ENCODE measurements around the gene STX18.
"Not testable (repeated sequence)": the region's sequence is repeated elsewhere in the genome, so short reads cannot be mapped to it uniquely, and the experiment has no call there.

STX18 gene

GRCh38 chr4:4436244-4436823 lies 105.5 kb downstream of the STX18 start:
- DNase-seq = no peak

DNA sequence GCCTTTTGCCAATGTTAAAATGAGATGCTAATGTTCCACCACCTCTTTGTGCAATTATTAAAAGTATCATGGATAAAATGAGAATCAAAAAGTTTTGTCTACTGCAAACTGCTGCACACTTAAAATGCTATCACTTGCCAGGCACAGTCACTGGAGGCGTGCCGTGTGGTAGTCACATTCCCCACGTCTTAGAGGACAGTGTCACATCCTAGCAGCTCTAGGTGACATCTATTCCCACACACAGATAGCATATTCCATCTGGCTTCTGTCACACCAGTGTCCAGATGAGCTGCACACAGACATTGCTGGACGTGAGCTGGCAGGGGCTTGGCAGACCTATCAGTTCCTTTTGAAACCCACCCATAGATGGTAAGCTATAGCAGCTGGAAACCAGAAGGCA lies 107.9 kb downstream of the STX18 start:
- DNase-seq = no peak

- DNase-seq = no peak
Measured at GRCh38 chr4:4432341-4433125, 109.3 kb downstream of the STX18 start.

GRCh38 chr4:4430492-4431195 lies 111.2 kb downstream of the STX18 start:
- DNase-seq = peak; percentile 93

GRCh38 chr4:4428966-4429875 lies 112.6 kb downstream of the STX18 start:
- DNase-seq = no peak

GRCh38 chr4:4427886-4428285 lies 114.0 kb downstream of the STX18 start:
- no peak for DNase-seq

DNA sequence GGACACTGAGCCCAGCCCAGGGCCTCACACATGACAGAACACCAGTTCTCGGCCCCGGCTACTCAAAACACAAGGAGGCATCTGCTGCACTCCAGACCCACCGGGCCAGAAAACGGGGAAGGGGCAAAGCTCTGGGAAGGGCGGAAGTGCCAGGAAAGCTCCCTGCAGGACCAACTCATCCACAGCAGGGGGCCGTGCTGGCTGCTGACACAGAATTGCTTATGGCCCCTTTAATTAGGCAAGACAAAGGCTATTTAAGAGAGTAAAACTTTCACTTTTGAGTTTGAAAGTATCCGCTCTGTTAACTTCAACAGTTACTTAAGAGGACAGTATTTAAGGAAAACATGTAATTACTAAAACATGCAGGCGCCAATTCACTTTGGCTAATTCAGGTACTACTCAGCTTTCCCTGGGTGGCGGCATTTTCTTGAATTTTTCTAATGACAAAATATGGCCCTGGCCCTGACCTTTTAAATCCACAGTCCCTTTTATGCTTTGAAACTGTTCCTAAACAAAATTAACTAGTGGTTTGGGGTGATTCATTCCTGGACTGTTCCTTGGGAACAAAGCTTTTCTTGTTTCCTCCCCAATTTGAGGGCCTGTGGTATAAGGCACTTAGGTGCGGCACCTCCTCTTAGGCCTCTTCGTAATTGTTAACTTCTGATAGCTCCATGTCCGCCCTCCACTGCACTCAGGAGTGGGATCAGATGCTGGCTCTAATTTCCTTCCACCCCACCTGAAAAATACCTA lies 114.6 kb downstream of the STX18 start:
- peak; percentile 32 for DNase-seq

- DNase-seq = no peak
Measured at GRCh38 chr4:4426511-4427120, 115.2 kb downstream of the STX18 start.

DNA sequence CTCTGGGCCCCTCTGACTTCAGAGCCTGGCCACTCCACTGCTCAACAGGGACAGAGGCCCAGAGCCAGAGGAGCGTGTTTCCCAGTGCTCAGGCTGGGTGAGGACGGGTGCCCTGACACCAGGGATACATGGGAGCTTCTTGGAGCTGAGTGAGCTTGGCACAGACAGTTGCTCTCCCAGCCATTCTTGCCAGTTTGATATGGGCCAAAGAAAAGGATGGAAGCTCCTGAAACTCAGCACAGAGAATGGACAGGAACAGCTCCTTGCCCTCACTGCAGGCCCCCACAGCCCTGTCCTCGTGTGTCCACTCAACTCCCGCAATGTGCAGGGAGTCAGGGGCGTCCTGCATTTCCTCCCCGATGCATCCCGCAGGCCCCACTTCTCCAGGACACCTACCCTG lies 116.2 kb downstream of the STX18 start:
- DNase-seq = no peak

GRCh38 chr4:4425119-4425690 lies 116.6 kb downstream of the STX18 start:
- no peak for DNase-seq

DNA sequence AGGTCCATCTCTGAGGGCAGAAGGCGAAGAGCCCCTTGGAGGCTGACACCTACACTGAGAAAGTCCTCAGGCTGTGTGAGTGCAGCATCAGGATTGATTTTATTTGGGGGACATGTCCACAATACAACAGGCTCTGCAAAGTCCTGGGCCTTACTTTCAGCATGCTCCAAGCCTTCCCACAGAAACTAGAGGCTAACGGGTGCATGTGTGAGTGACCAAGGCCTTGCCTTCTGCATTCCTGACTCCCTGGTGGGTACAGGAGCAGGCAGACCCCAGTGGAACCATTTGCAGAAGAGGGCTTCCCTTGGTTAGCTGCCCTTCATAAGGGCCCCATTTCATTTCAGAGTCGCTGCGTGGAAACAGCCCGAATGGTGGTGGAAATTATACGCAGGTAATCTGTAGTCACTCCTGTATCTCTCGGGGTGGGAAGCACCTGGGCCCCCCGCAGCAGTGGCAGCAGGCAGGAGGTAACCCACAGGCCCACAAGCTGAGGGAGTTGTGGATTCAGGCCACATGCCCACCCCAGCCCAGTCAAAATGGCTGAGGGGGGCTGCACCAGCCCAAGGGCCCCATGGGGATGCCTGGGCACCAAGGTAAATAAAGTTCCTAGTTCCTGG lies 117.2 kb downstream of the STX18 start:
- no peak for DNase-seq

DNA sequence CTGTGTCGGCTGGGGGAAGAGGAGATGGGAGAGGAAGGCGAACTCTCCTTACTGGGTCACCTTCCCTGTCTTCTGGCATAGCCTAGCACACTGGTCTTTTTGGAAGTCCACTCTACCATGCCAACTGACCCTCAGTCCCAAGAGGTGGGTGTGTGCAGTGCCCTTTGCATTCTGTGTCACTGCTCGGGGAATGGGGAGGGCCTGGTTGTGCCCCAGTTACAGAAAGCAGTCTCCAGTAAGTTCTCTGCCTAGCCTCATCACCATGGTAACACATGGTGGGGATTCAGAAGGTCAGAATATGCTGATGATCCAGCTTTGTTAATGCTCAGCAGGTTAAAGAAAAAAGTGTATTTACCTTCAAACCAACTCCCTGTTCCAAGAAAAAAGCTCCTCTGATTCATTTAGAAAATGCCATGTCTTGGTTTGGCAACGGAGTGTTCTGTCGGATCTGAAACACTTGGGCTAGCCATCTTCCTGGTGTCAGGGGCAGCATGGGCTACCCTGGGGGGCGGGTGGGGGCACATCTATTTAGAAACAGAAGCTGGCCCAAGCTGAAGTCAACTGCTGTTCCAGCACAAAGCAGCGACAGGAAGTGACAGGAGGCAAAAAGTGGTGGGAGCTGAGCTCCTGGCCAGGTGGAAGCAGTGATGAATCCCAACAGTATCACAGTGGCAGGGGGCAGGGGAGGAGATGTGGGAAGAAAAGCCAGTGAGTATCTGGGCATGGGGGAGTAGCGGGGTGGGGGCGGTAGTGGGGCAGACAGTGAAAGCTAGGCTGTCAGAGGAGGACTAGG lies 117.9 kb downstream of the STX18 start:
- DNase-seq = no peak

- DNase-seq = no peak
Measured at GRCh38 chr4:4422856-4423499, 118.9 kb downstream of the STX18 start.

GRCh38 chr4:4422117-4422516 lies 119.7 kb downstream of the STX18 start:
- not testable (repeated sequence) for DNase-seq

GRCh38 chr4:4421356-4421755 lies 120.5 kb downstream of the STX18 start:
- DNase-seq = no peak

GRCh38 chr4:4420421-4420820 lies 121.4 kb downstream of the STX18 start:
- no peak for DNase-seq

GRCh38 chr4:4419896-4420295 lies 122.0 kb downstream of the STX18 start:
- no peak for DNase-seq

DNA sequence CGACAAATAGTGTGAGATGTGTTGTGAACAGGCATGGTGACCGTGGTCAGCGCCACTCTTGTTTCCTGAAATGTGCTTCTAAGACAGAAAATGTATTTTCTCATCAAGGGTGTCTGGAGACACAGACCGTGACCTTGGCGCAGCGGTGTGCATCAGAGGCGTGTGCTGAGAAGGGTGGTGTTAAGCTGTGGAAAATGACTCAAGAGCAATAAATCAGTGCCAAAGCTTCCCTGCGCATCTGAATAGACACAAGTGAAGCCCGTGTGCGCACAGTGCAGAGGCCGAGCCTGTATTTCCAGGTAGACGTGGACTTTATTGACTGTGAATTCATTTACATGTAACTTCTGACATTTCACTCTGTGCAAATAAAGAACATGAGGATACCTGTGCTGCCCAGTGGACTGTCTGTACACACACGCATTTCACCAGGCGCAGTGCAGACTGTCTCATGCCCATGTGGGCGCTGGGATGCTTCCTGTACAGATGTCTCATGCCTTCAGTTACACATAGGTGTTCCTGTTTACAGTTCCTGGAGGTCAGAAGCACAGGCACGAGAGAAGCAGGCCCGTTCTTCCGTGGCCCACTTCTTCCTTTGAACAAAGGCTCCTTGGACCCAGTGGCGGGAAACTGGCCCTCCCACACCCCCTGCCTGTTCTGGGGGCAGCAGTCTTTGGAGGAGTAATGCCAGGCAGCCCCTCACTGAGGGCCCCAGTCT lies 123.0 kb downstream of the STX18 start:
- DNase-seq = no peak

DNA sequence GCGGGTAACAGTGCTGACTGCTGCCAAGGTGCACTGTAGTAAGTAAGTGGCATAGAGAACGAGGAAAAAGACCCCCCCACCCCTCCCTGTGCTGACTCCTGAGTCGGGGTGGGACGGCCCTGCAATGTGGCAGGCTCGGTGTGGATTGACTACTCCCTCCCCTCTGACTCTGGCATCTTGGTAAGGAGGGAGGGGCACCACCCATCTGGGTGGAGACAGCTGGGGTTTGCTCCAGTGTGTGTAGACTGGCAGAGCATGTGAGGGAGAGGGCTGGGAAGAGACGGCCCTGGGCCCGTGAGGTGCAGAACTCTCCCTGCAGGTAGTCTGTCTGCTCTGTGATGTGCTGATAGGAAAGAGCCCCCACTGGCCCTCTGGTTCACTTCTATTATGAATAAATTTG lies 124.0 kb downstream of the STX18 start:
- no peak for DNase-seq
